Femur (tissue), 1 donor: ENCODE data around the gene GNG7.
"Not testable (repeated sequence)": the region's sequence is repeated elsewhere in the genome, so short reads cannot be mapped to it uniquely, and the experiment has no call there.

Experiments
- DNase-seq: peaks from one replicate; pipeline ENCODE4 v3.0.0-alpha.2; 2017

The GNG7 gene

GRCh38 chr19:2591537-2592291, 110.8 kb downstream of the GNG7 start:
- DNase-seq, result no peak

- DNase-seq, result no peak
These were observed 111.7 kb downstream of the GNG7 start for GRCh38 chr19:2590630-2591399.

GRCh38 chr19:2589441-2589840, 113.1 kb downstream of the GNG7 start:
- DNase-seq, result no peak

DNA sequence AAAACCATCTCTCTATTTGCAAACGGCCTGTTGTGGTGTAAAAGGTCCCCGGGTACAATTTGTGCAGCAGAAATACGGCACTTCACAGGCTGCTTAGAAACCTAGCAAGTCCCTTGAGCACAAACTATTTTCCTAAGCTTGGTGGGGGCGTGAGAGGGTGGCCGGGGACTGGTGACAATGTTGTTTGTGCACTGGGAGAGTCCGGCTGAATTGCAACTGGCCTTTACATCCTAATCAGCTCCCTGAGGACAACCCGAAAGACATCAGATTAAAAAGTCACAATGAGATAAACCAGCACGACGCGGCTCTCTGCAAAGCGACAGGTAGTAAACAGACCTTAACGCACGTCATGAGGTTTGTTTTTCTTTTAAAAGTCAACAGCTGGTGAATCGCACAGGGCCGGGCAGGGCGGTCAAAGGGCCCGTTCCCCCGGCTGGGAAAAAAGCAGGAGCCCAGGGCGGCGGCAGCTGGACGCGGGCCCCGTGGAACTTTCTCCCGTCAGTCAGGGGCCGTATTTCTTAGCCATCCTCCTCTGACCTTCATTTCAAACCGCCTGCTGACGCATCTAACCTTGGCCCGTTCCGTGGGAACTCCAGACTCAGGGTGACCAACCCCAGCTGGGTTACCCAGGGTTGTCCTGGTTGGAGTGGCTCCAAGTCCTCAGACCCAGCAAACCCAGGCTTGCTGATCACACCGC, 114.3 kb downstream of the GNG7 start:
- DNase-seq, result no peak

DNA sequence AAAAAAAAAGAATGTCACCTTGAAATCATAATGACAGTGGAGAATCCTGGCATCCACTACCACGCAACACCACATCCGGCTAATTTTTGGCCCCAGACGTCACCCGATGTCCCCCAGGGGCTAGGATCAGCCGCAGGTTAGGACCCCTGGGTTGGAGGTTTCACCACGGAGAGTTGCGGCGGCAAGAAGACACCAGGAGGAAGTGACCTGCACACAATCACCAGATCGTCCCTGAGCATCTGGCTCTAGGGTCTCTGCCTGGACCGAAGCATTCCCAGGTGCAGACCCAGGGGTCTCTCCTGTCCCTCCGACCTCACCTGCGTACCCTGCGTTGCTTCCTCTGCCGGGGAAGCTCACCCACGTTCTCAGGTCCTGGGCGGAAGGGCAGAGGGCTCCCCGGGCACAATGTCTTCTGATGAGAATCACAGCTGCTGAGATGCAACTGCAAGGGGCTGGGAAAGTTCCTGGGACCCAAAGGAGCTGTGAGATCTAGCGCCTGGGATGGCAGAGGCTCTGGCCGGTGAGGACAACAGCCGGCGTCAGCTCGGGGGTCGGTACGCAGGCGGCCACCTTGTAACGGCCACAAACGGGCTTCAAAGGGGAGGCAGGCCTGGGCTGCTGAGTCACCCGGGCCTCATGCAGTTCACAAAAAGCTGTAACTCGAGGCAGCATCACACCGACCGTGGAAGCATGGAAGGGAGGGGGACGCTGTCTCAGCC, 115.3 kb downstream of the GNG7 start:
- DNase-seq, result no peak

GRCh38 chr19:2586196-2586595, 116.3 kb downstream of the GNG7 start:
- no peak for DNase-seq

DNA sequence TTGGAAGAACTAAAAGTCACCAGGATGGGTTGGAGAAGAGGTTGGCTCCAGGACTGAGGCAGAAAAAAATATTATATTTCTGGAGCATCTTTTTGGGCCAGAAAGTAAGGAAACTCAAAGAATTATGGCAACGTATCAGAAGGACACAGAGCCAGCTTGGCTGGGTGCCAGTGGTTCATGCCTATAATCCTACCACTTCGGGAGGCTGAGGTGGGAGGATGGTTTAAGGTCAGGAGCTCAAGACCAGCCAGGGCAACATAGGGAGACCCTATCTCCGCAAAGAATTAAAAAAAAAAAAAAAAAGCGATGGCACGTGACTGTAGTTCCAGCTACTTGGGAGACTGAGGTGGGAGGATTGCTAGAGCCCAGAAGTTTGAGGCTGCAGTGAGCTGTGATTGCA, 118.5 kb downstream of the GNG7 start:
- DNase-seq, result no peak

DNA sequence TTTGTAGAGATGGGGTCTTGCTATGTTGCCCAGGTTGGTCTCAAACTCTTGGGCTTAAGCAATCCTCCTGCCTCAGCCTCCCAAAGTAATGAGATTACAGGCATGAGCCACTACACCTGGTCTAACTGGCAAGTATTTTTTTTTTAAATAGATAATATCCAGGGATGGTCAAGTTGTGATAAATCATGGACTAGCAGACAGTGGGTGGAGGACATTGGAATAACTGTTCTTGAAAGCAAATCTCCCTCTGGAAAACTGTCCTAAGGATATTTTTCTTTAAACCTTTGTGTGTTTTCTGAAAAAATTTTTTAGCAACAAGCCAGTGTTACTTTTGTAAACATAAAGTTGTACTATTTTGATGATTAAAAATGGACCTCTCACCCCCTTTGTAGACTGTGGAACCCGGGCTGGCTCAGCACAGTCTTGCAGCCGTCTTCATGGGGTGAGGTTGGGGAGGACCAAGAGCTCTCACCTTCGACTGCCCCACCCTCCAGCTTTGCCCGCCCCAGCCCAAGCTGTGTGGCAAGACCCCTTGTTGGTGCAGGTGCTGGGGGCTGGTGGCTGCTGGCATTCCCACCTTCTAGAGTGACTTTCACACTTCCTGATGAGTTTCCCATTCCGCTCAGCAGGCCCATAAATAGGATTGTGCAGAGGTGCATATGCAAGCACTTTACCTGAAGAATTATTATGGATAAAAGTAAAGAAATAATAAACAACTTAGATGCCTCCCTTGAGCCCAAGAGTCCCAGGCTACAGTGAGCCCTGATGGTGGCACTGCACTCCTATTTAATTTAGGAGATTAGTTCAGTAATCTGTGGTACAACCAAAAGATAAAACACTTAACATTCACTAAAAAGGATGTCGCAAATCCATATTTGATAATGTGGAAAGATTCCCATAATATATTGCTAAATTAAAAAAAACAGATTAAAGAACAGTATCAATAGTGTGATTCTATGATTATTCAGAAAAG, 119.2 kb downstream of the GNG7 start:
- DNase-seq, result no peak

- not testable (repeated sequence) for DNase-seq
These were observed 122.1 kb downstream of the GNG7 start for GRCh38 chr19:2580396-2580795.

- no peak for DNase-seq
These were observed 122.7 kb downstream of the GNG7 start for GRCh38 chr19:2579678-2580280.

- DNase-seq, result peak; percentile 93
These were observed 123.4 kb downstream of the GNG7 start for GRCh38 chr19:2578901-2579677.

GRCh38 chr19:2578391-2578890, 124.1 kb downstream of the GNG7 start:
- peak; percentile 63 for DNase-seq

GRCh38 chr19:2577722-2578335, 124.7 kb downstream of the GNG7 start:
- DNase-seq, result no peak

- peak; percentile 71 for DNase-seq
These were observed 126.6 kb downstream of the GNG7 start for GRCh38 chr19:2575734-2576481.

DNA sequence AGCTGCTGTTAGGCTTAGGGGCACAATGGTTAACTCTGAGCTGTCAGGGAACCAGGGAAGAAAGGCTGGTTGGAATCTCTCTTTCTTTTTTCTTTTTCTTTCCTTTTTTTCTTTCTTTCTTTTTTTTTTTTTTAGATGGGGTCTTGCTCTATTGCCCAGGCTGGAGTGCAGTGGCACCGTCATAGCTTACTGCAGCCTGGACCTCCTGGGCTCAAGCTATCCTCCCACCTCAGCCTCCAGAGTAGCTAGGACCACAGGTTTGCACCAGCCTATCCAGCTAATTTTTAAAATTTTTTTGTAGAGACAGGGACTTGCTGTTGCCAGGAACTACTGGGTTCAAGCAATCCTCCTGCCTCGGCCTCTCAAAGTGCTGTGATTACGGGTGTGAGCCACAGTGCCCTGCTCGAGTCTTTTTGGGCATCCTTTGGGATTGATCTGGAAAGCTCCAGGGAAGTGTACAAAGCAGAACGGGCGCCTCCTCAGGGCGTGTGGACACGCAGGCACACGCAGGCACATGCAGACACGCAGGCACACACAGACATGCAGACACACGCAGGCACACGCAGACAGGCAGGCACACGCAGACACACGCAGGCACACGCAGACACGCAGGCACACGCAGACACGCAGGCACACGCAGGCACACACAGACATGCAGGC, 127.4 kb downstream of the GNG7 start:
- no peak for DNase-seq

- DNase-seq, result no peak
These were observed 128.0 kb downstream of the GNG7 start for GRCh38 chr19:2574478-2574931.

GRCh38 chr19:2573916-2574315, 128.6 kb downstream of the GNG7 start:
- no peak for DNase-seq

DNA sequence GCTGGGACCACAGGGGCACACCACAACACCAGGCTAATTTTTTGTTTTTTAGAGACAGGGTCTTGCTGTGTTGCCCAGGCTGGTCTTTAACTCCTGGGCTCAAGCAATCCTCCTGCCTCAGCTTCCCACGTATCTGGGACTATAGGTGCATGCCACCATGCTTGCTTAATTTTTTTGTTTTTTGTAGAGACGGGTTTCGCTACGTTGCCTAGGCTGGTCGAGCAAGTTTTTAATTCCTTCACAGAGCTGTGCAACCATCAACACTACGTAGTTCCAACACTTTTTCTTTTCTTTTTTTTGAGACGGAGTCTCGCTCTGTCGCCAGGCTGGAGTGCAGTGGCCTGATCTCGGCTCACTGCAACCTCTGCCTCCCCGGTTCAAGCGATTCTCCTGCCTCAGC, 130.3 kb downstream of the GNG7 start:
- not testable (repeated sequence) for DNase-seq
